ENCODE data around the gene SPSB4. TPM values are rescaled to one million over a fixed set of nuclear protein-coding genes. Genes with fewer than 3 reads are reported as not detected.

The SPSB4 gene
- total RNA-seq, 6 experiments from 2014 or later = 0.62 to 1.0 (median 0.98) TPM; not detected in 3

DNA sequence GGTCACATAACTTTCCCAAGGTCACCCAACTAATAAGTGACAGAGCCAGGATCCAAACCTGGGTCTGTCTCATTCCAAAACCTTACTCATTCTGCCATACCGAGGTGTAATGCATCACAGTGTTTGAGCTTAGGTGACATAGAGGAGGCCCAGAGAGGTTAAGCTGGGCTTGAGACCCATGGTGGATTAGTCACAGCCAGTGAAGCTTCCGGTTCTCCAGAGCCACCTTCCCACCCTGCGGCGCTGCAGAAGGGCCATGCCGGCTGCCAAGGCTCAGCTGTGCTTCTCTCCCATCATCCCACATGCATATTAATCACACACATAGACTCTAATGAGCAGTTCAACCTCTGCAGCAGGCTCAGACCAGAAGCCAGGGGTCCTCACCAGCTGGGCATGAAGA lies 42.2 kb downstream of the SPSB4 start:
- ATAC-seq = no peak
- Histone ChIP-seq H3K4me3 (no peak overlapping the region), H3K27ac (no peak overlapping the region), H3K4me1 (no peaks in the 10 kb centered on the region), H3K27me3 (no peaks in the 10 kb centered on the region), H3K36me3 (no peaks in the 10 kb centered on the region), H3K9me3 (no peaks in the 10 kb centered on the region)
- intact Hi-C loops (cut with DNase I) = no loop called here
- 63% methylated on average over 4 of the region's 5 CpGs for WGBS (ENCODE audit: insufficient coverage, low coverage, low lambda C conversion rate, missing lambda C conversion rate)
- no peak for TF ChIP-seq POLR2A (IDR thresholded peaks at IDR 0.05)
- TF ChIP-seq, protein P1, sequence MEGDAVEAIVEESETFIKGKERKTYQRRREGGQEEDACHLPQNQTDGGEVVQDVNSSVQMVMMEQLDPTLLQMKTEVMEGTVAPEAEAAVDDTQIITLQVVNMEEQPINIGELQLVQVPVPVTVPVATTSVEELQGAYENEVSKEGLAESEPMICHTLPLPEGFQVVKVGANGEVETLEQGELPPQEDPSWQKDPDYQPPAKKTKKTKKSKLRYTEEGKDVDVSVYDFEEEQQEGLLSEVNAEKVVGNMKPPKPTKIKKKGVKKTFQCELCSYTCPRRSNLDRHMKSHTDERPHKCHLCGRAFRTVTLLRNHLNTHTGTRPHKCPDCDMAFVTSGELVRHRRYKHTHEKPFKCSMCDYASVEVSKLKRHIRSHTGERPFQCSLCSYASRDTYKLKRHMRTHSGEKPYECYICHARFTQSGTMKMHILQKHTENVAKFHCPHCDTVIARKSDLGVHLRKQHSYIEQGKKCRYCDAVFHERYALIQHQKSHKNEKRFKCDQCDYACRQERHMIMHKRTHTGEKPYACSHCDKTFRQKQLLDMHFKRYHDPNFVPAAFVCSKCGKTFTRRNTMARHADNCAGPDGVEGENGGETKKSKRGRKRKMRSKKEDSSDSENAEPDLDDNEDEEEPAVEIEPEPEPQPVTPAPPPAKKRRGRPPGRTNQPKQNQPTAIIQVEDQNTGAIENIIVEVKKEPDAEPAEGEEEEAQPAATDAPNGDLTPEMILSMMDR (IDR thresholded peaks at IDR 0.05) = no peak
- DNase-seq = no peak

DNA sequence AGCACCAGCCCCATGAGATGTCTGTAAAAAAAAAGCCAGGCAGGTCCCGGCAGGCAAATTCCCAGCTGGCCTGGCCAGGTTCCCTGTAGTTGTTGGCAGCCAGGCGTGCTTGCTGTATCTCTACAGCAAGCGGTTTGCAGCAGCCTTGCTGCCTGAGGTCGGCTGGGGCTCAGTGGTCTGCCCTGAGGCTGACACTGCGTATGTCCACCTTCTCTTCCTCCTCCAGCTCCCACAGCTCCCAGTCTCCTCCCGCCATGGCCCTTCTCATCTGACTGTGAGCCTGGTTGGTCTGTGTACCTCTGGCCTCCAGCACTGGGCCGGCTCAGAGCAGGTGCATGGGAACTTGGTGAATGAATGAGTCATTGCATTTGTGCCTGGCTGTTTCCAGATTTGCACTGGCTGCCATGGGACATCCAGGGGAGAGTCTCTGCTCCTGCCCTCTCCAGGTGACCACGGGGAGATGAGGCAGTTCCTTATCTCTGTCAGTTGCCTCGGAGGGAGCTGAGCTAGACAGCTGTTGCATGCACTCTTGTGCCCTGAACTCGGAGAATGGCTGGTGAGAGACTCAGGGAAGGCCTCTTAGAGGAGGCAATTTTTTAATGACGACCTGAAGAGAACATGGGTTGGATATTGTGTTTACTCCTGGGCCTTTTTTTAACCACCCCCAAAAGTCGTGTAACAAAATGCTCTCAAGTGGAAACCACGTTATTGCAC lies 43.0 kb downstream of the SPSB4 start:
- 54% methylated on average over 5 of the region's 13 CpGs for WGBS (ENCODE audit: insufficient coverage, low coverage, low lambda C conversion rate, missing lambda C conversion rate)
- no peak overlapping the region for H3K4me3 ChIP-seq
- TF ChIP-seq POLR2A (IDR thresholded peaks at IDR 0.05) = no peak
- TF ChIP-seq, protein P1 (IDR thresholded peaks at IDR 0.05) = no peak
- DNase-seq (no peak), ATAC-seq (peak in 2 of 4 donors; percentile 18)
- H3K36me3 ChIP-seq = no peaks in the 10 kb centered on the region
- H3K4me1 ChIP-seq = no peaks in the 10 kb centered on the region
- H3K27me3 ChIP-seq = no peaks in the 10 kb centered on the region
- intact Hi-C loops (cut with DNase I) = no loop called here
- no peak overlapping the region for H3K27ac ChIP-seq
- H3K9me3 ChIP-seq = no peaks in the 10 kb centered on the region

DNA sequence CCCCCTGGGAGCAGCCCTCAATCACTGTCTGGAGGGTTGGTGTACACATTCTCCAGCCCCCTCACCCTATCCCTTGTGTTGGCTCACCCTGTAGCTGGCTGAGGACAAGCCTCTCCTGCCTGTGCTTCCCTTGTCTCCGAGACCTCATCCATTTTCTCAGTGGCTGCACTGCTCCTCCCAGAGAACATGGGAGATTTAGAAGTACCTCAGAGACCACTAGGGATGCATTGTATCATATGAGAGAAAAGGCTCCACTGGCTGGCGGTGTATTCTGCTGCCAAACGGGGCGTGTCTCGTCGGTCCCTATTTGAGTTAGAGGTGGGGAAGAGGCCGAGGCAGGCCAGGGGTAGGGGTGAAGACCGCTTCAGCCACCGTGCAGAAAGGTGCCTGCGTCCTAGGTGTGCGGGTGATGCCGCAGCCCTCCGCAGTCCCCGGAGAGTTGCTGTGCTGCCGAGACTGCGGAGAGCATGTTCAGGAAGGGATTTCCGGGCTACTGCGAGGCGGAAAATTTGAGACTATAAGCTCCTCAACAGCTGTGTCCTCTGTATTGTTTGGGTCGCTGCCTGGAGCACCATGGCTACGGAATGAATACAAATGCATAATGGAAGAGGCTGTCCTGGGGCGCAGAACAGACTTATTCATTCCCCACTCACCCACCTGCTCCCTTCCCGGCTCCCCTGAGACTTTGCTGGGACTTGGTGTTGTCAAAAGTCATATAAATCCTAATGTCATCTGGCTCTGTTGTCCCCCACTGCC lies 43.8 kb downstream of the SPSB4 start:
- H3K4me3 ChIP-seq = no peak overlapping the region
- intact Hi-C loops (cut with DNase I) = no loop called here
- no peaks in the 10 kb centered on the region for H3K36me3 ChIP-seq
- H3K27ac ChIP-seq = no peak overlapping the region
- H3K4me1 ChIP-seq = no peaks in the 10 kb centered on the region
- H3K27me3 ChIP-seq = no peaks in the 10 kb centered on the region
- DNase-seq = no peak
- peak in 1 of 4 donors; percentile 45 for ATAC-seq
- WGBS (ENCODE audit: insufficient coverage, low coverage, low lambda C conversion rate, missing lambda C conversion rate) = 80% methylated on average over 14 of the region's 23 CpGs
- no peak for TF ChIP-seq POLR2A (IDR thresholded peaks at IDR 0.05)
- TF ChIP-seq, protein P1 (IDR thresholded peaks at IDR 0.05) = no peak
- H3K9me3 ChIP-seq = no peaks in the 10 kb centered on the region

DNA sequence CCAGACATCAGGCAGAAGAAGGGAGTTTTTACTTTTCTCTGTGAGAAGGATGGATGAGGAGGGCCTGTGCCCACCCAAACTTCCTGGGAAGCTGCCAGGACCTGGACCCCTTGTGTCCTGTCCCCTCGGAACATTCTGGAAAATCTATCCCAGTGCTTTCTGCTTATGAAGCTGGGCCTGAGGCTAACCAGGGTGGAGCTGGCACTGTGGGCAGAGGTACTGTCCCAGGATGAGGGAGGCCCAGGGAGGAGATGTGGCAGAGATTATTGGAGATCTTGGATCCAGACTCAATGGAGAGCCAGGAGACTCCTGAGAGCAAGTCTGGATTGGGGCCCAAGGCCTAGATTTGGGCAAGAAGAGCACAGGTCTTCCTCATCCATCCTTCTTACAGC lies 44.4 kb downstream of the SPSB4 start:
- ATAC-seq (no peak), DNase-seq (no peak)
- no peaks in the 10 kb centered on the region for H3K9me3 ChIP-seq
- 67% methylated on average over 1 of the region's 1 CpG for WGBS (ENCODE audit: insufficient coverage, low coverage, low lambda C conversion rate, missing lambda C conversion rate)
- no peaks in the 10 kb centered on the region for H3K27me3 ChIP-seq
- no peaks in the 10 kb centered on the region for H3K4me1 ChIP-seq
- TF ChIP-seq, protein P1 (IDR thresholded peaks at IDR 0.05) = no peak
- TF ChIP-seq POLR2A (IDR thresholded peaks at IDR 0.05) = no peak
- H3K4me3 ChIP-seq = no peak overlapping the region
- no peaks in the 10 kb centered on the region for H3K36me3 ChIP-seq
- no peak overlapping the region for H3K27ac ChIP-seq
- intact Hi-C loops (cut with DNase I) = no loop called here
